T47D (cell line): ENCODE data around the gene LRRTM3.

Experiments
- DNase-seq, 2 experiments: peaks; one replicate each; pipeline versions ENCODE4 v3.0.0 to v3.0.0-alpha.2; 2011 to 2012; ENCODE audit warnings: low read depth in 1 of 2, low spot score in 1 of 2
- JUND ChIP-seq: IDR thresholded peaks from 2 replicates; pipeline ENCODE4 v1.6.1; 2012; ENCODE audit warnings: low read depth
- in situ Hi-C: cut with HindIII; loops from 2 replicates; pipeline ENCODE4 v1.10.0; 2016; ENCODE audit warnings: low sequenced_read_pairs, low pct_unique_long_range_greater_than_20kb

LRRTM3 gene

DNA sequence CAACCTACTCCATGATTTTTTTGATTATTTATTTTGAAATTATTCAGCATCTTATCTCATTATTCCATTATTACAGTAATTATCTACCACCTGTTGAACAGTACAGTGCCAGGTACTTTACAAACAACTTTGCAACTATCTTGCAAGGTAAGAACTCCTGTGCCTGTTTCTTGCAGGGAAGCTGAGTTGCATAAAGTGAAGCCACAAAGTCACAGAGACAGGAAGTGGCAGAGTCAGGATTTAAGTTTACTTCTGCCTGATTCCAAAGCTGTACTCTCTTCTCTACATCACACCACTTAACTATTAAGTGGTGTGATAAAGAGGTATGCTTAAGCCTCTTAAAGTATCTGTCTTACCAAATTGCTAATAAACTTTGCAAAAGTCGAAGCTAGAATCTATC, 80.1 kb downstream of the LRRTM3 start:
- no peak for TF ChIP-seq JUND
- in situ Hi-C loops = no loop called here

DNA sequence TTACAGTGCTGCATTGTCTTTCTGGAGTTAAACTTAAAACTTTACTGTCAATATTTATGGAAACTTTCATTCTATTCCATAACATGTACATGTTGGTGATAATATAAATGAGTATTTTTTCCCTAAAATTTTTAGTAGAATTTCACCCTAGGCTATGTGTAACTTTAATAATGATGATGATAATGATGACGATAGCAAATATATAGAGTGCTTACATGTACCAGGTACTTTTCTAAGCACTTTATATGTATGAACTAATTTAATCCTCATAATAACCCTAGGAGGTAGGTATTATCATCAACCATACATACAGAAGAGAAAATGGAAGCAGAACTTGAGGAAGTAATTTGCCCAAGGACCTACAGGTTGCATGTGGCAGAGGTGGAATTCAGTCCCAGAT, 85.6 kb downstream of the LRRTM3 start:
- in situ Hi-C loops = no loop called here
- DNase-seq = no peak
- no peak for TF ChIP-seq JUND

More for the DNA sequence above, 80.1 kb downstream of the LRRTM3 start:
- no peak for DNase-seq

GRCh38 chr10:67011981-67012380, 86.1 kb downstream of the LRRTM3 start:
- TF ChIP-seq JUND = no peak
- no peak for DNase-seq

DNA sequence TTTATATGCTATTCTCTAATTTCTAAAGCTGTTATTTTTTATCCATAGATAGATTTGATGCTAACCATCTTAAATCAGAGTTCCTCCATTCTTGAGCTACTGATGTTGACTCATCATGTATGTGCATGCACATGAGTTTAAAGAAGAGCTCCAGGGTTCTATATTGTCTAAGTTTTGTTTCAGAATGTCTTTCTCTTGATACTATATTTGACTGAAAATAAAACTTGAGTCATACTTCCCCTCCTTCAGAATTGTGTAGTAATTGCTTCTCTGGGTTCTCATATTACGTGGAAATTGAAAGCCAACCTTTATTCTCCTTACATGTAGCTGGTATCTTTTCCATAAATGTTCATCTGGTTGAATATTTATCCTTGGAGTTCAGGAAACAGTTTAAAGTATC, 89.4 kb downstream of the LRRTM3 start:
- in situ Hi-C loops = no loop called here
- DNase-seq = no peak
- no peak for TF ChIP-seq JUND

More at GRCh38 chr10:67011981-67012380, 86.1 kb downstream of the LRRTM3 start:
- in situ Hi-C loops = no loop called here

DNA sequence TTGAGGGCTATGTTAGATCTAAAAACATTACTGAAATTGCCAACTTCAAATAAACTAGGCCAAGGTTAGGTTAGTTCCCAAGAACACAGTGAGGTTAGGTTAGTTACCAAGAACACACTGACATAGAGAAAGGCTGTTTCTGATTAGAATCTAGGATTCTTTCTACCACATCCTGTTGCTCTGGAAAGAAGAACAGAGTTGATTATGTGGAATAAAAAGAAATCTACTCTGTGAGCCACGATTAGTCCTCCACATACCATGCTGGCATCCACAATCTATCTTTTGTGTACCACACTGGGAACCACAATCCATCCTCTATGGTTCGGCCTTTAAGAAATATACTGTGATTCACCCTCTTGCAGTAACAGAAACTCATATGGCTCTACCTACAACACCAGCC, 91.4 kb downstream of the LRRTM3 start:
- in situ Hi-C loops = no loop called here
- peak in 1 of 2 experiments; percentile 57 for DNase-seq
- TF ChIP-seq JUND = no peak

DNA sequence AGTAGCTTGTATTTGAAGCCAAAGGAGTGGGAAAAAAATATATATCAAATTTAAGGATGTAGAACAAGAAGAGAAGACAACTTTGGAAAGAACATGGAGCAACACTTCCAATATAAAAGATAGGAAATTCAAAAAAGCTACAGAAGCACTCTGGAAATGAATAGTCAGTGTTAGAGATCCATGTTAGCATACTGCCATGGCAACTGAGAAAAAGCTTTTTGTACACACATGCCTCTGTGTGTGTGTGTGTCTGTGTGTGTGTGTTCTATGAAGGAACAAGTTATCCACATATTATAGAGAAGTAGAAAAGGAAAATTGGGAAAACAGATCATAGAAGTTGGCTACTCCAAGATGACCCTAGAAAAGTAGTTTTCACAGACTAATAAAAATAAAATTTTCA, 96.3 kb downstream of the LRRTM3 start:
- DNase-seq = no peak
- in situ Hi-C loops = no loop called here
- no peak for TF ChIP-seq JUND

DNA sequence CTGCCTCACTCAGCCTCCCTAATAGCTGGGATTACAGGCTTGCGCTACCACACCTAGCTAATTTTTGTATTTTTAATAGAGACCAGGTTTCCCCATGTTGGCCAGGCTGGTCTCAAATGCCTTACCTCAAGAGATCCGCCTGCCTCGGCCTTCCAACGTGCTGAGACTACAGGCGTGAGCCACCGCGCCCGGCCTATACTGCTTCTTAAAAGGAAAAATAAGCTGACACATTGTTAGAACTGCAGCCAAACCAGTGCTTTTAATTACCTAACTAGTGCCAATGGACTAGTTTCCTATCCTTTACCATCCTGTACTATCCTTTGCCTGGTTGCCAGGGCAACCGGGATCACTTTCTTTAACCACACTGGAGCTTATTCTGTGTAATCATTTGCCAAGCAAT, 108.0 kb downstream of the LRRTM3 start:
- TF ChIP-seq JUND = no peak
- in situ Hi-C loops = no loop called here
- no peak for DNase-seq

GRCh38 chr10:67036808-67037207, 111.0 kb downstream of the LRRTM3 start:
- TF ChIP-seq JUND = no peak
- DNase-seq = no peak
- in situ Hi-C loops = no loop called here

DNA sequence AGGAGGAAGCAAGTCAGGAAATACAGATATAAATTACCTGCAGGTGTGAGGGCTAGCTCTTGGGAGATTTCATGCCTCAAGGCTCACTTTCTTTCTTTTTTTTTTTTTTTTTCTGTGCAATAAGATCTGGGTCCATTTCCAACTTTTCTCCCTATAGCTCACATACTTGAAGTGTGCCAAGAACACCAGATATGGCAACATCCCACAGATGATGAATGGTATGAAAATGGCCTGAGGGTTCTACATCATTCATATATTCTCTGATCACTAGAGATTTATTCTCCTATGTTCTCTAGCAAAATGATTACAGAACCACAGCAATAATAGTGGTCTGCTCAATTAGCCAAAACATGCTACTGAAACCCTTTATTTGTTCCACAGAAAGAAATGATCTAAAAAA, 117.2 kb downstream of the LRRTM3 start:
- in situ Hi-C loops = no loop called here
- DNase-seq = no peak
- no peak for TF ChIP-seq JUND

- in situ Hi-C loops = no loop called here
- TF ChIP-seq JUND = no peak
- DNase-seq = no peak
Observed at GRCh38 chr10:67045404-67045803, 119.6 kb downstream of the LRRTM3 start.

- no peak for TF ChIP-seq JUND
- in situ Hi-C loops = no loop called here
- no peak for DNase-seq
Observed at GRCh38 chr10:67046507-67046906, 120.7 kb downstream of the LRRTM3 start.

GRCh38 chr10:67049988-67050387, 124.2 kb downstream of the LRRTM3 start:
- in situ Hi-C loops = no loop called here
- DNase-seq = no peak
- no peak for TF ChIP-seq JUND

DNA sequence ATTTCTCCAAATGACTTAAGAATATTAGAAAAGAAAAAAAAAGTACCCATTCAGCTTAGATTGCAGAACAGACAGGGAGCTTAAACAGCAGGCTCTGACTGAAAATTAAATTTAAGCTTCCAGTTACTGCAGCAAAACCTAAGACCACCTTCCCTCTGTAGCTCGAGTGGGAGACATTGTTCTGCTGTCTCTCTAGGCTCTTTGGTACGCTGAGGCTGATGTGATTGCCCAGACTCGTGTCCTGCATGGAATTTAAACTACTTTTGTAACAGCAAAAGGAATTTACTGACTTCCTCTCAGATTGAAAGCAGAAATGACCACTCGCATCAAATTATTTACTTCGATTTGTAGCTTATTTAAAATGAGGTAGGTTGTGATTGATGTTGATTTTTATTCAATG, 124.6 kb downstream of the LRRTM3 start:
- in situ Hi-C loops = no loop called here
- no peak for TF ChIP-seq JUND
- no peak for DNase-seq

DNA sequence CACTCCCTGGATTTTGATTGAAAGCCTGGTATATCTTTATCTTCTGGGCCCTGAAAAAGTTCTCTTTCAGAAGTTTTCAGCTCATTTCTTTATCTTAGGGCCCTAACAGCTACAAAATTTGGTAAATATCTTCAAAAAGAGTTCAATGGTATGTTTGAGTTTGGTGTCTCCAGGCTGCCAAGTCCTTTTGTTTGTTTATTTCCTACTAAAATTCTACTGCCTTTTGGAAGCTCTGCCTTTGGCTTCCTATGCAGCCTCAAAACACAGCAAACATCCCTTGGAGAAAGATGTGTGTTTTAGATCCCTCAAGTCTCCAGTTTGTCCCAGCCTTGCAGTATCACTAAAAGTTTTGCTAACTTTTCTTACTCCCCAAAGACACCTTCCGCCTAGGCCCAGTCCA, 146.8 kb downstream of the LRRTM3 start:
- in situ Hi-C loops = no loop called here
- TF ChIP-seq JUND = no peak
- no peak for DNase-seq
